Keratinocyte (primary cell): Measurements from ENCODE around the gene SPEM3. TPM values are rescaled to one million over a fixed set of nuclear protein-coding genes. Genes with fewer than 3 reads are reported as not detected.

ENCODE experiments used
- DNase-seq: peaks from one replicate; pipeline ENCODE4 v3.0.0-alpha.2; 2011; ENCODE audit warnings: low read depth, missing footprints, low spot score
- FAIRE-seq: peaks from 2 replicates; lab custom pipeline; 2011; peaks lifted over from hg19 to GRCh38; lab: Jason Lieb, UNC
- H2AFZ ChIP-seq: 2 replicates; pipeline ENCODE4 v1.6.0; 2012; ENCODE audit warnings: low read length, control low read depth, inconsistent platforms; ENCODE audit not compliant: control insufficient read depth
- H3K27ac ChIP-seq: 2 replicates; pipeline ENCODE4 v1.5.1; 2011; ENCODE audit warnings: low read length; ENCODE audit not compliant: control insufficient read depth, insufficient read depth
- H3K27me3 ChIP-seq: 3 replicates; pipeline ENCODE4 v1.6.0; 2011; ENCODE audit warnings: low read length; ENCODE audit not compliant: control insufficient read depth, insufficient read depth; ENCODE audit errors: extremely low read depth
- H3K36me3 ChIP-seq, 2 experiments: 2 replicates in 1 of 2; 3 replicates in 1 of 2; pipeline ENCODE4 v1.5.1; 2011; ENCODE audit warnings: low read length in 2 of 2, mild to moderate bottlenecking in 1 of 2; ENCODE audit not compliant: control insufficient read depth in 2 of 2, insufficient read depth in 2 of 2; ENCODE audit errors: extremely low read depth in 1 of 2
- H3K4me1 ChIP-seq: 3 replicates; pipeline ENCODE4 v1.5.1; 2011; ENCODE audit warnings: low read length; ENCODE audit not compliant: control insufficient read depth, insufficient read depth; ENCODE audit errors: extremely low read depth
- H3K4me2 ChIP-seq: 3 replicates; pipeline ENCODE4 v1.6.0; 2011; ENCODE audit warnings: low read depth, low read length; ENCODE audit not compliant: control insufficient read depth, insufficient read depth; ENCODE audit errors: extremely low read depth
- H3K4me3 ChIP-seq, 3 experiments: fragments of 200-600 bp in 1 of 3; sonication (generic) in 1 of 3; 2 replicates in 2 of 3; 3 replicates in 1 of 3; pipeline ENCODE4 v1.5.1; 2011 to 2016; ENCODE audit warnings: low read length in 3 of 3, mild to moderate bottlenecking in 3 of 3, control low read depth in 2 of 3, inconsistent platforms in 1 of 3, low read depth in 1 of 3, mixed read lengths in 1 of 3, mixed run types in 1 of 3, moderate library complexity in 1 of 3; ENCODE audit not compliant: control insufficient read depth in 2 of 3, insufficient read depth in 2 of 3; ENCODE audit errors: extremely low read depth in 1 of 3
- H3K79me2 ChIP-seq: 2 replicates; pipeline ENCODE4 v1.6.0; 2012; ENCODE audit warnings: low read length; ENCODE audit not compliant: control insufficient read depth, insufficient read depth
- H3K9ac ChIP-seq: 3 replicates; pipeline ENCODE4 v1.6.0; 2011; ENCODE audit warnings: low read length; ENCODE audit not compliant: control insufficient read depth, insufficient read depth; ENCODE audit errors: extremely low read depth
- H3K9me1 ChIP-seq: 3 replicates; pipeline ENCODE4 v1.6.0; 2011; ENCODE audit warnings: low read length; ENCODE audit not compliant: control insufficient read depth, insufficient read depth; ENCODE audit errors: extremely low read depth
- H3K9me3 ChIP-seq: 2 replicates; pipeline ENCODE4 v1.5.1; 2012; ENCODE audit warnings: low read depth, low read length; ENCODE audit not compliant: control insufficient read depth
- H4K20me1 ChIP-seq: 3 replicates; pipeline ENCODE4 v1.6.0; 2011; ENCODE audit warnings: low read length; ENCODE audit not compliant: control insufficient read depth, insufficient read depth; ENCODE audit errors: extremely low read depth
- EZH2 ChIP-seq: IDR thresholded peaks from one replicate; pipeline ENCODE4 v1.6.1; 2012; ENCODE audit warnings: inconsistent platforms, mild to moderate bottlenecking, low read length, moderate library complexity
- dilution Hi-C: fragments of 300-500 bp; cut with MboI; formaldehyde crosslinking; loops from one replicate; pipeline ENCODE4 v1.7.0; 2020; ENCODE audit warnings: low sequenced_read_pairs; ENCODE audit not compliant: extremely low pct_ligation_motif_present
- polyA plus RNA-seq, 5 experiments: library from polyadenylated mRNA; depleted of rRNA in 3 of 5; stranded (reverse) in 3 of 5; stranded (forward) in 1 of 5; unstranded in 1 of 5; fragments of >200 nt; gene quantifications; 1 replicate in 1 of 5; 2 replicates in 3 of 5; 3 replicates in 1 of 5; pipeline versions ENCODE4 v1.2.1 to v1.2.3, GENCODE V29; 2011 to 2012; ENCODE audit warnings: missing spikeins in 2 of 5, low read depth in 1 of 5, low replicate concordance in 1 of 5
- TF ChIP-seq, protein P1 (sequence below), 3 experiments: IDR thresholded peaks in 1 of 3; conservative IDR thresholded peaks in 1 of 3; optimal IDR thresholded peaks in 1 of 3; 2 replicates in 2 of 3; 3 replicates in 1 of 3; pipeline versions ENCODE3 to v1.5.1; 2011; ENCODE audit warnings: low read length in 3 of 3, mild to moderate bottlenecking in 3 of 3, moderate library complexity in 2 of 3, control low read depth in 1 of 3, inconsistent platforms in 1 of 3; ENCODE audit not compliant: insufficient read depth in 2 of 3; ENCODE audit errors: extremely low read depth in 1 of 3

The SPEM3 gene
- polyA plus RNA-seq, 1 donor (not counting 4 experiments of a cell fraction or from before 2014, with no cell fraction given) = not detected

DNA sequence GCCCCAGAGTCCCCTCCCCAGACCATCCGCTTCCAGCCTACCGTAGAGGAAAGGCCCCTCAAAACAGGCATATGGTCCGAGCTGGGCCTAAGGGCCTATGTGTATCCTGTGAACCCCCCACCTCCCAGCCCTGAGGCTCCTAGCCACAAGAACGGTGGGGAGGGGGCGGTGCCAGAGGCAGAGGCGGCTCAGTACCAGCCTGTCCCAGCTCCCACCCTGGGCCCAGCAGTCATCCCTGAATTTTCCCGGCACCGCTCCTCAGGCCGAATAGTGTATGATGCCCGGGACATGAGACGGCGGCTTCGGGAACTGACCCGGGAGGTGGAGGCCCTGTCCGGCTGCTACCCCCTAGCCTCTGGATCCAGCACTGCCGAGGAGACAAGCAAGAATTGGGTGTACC lies 7.5 kb upstream of the SPEM3 start:
- no peak overlapping the region for H2AFZ ChIP-seq
- H3K9me3 ChIP-seq = no peaks in the 10 kb centered on the region
- DNase-seq (no peak), FAIRE-seq (no peak)
- dilution Hi-C loops = no loop called here
- H4K20me1 ChIP-seq = no peaks in the 10 kb centered on the region
- H3K9ac ChIP-seq = no peak overlapping the region
- peaks cover 0 to 3% of the 10 kb centered on the region in 2 experiments for H3K36me3 ChIP-seq
- no peak overlapping the region for H3K27ac ChIP-seq
- H3K9me1 ChIP-seq = no peaks in the 10 kb centered on the region
- TF ChIP-seq EZH2 = no peak
- TF ChIP-seq, protein P1, sequence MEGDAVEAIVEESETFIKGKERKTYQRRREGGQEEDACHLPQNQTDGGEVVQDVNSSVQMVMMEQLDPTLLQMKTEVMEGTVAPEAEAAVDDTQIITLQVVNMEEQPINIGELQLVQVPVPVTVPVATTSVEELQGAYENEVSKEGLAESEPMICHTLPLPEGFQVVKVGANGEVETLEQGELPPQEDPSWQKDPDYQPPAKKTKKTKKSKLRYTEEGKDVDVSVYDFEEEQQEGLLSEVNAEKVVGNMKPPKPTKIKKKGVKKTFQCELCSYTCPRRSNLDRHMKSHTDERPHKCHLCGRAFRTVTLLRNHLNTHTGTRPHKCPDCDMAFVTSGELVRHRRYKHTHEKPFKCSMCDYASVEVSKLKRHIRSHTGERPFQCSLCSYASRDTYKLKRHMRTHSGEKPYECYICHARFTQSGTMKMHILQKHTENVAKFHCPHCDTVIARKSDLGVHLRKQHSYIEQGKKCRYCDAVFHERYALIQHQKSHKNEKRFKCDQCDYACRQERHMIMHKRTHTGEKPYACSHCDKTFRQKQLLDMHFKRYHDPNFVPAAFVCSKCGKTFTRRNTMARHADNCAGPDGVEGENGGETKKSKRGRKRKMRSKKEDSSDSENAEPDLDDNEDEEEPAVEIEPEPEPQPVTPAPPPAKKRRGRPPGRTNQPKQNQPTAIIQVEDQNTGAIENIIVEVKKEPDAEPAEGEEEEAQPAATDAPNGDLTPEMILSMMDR (optimal IDR thresholded peaks at IDR 0.05 in 1 of 3, IDR thresholded peaks at IDR 0.05 in 1 of 3, conservative IDR thresholded peaks at IDR 0.05 in 1 of 3; ENCODE audit: extremely low read depth in 1 of 3, insufficient read depth in 2 of 3, low read length in 3 of 3) = no peak
- H3K79me2 ChIP-seq = no peaks in the 10 kb centered on the region
- H3K4me2 ChIP-seq = no peak overlapping the region
- H3K4me1 ChIP-seq = no peaks in the 10 kb centered on the region
- no peaks in the 10 kb centered on the region for H3K27me3 ChIP-seq
- no peak overlapping the region for H3K4me3 ChIP-seq

DNA sequence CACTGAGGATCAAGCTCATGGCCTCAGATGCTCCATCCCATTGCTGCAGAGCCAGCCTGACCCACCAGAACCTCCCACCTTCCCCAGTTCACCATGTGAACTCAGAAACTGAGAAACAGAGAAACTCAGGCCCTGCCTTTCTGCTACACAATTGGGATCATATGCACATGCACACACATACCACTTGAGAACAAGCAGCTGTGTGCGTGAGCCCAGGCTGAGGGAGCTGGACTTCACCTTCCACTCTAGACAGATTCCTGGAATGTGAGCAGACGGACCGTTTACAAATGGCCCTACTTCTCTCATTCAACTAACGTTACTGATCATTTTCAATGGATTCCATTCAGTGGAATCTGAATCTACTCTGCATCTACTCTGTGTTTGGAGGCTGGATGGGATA lies 5.0 kb upstream of the SPEM3 start:
- dilution Hi-C loops = no loop called here
- FAIRE-seq = no peak
- no peak overlapping the region for H3K9ac ChIP-seq

More for the DNA sequence above, 5.0 kb upstream of the SPEM3 start:
- Histone ChIP-seq H3K27ac (no peak overlapping the region), H3K4me3 (no peak overlapping the region), H2AFZ (no peak overlapping the region), H3K36me3 (no peaks in the 10 kb centered on the region), H3K27me3 (no peaks in the 10 kb centered on the region), H3K4me1 (no peaks in the 10 kb centered on the region), H3K4me2 (no peak overlapping the region), H3K9me3 (no peaks in the 10 kb centered on the region), H4K20me1 (no peaks in the 10 kb centered on the region), H3K9me1 (no peaks in the 10 kb centered on the region), H3K79me2 (no peaks in the 10 kb centered on the region)
- TF ChIP-seq EZH2 = no peak
- TF ChIP-seq, protein P1 (optimal IDR thresholded peaks at IDR 0.05 in 1 of 3, IDR thresholded peaks at IDR 0.05 in 1 of 3, conservative IDR thresholded peaks at IDR 0.05 in 1 of 3; ENCODE audit: extremely low read depth in 1 of 3, insufficient read depth in 2 of 3, low read length in 3 of 3) = no peak
- no peak for DNase-seq
